HCT116 (cell line): ENCODE measurements around the gene LTBP4. TPM values are rescaled to one million over a fixed set of nuclear protein-coding genes. Genes with fewer than 3 reads are reported as not detected.

Experiments
- ATAC-seq: fragments of 200-7000 bp; cut with Tn5 transposase; 2 replicates; pipeline ENCODE4 v1.9.1; 2020; ENCODE audit warnings: mild to moderate bottlenecking, moderate library complexity
- BruUV-seq: library from RNA; stranded (reverse); fragments of 400-500 nt; replicated peaks from 2 replicates; lab custom pipeline; 2021; lab: Mats Ljungman, UMichigan
- CTCF ChIA-PET: fragments of 300-600 bp; sonication (Branson Sonifier 250); formaldehyde crosslinking; loops from one replicate; lab custom pipeline; 2021; ENCODE audit warnings: antibody characterized with exemption; lab: Charles Lee
- POLR2A ChIA-PET: fragments of 300-600, 350-600 bp; sonication (Branson Sonifier 250); formaldehyde crosslinking; loops from one replicate; lab custom pipeline; 2021; ENCODE audit warnings: antibody characterized with exemption; lab: Charles Lee
- RAD21 ChIA-PET, 2 experiments: fragments of 300-600 bp; sonication (Branson Sonifier 250); formaldehyde crosslinking; loops; one replicate each; lab custom pipeline; 2023; ENCODE audit warnings: low total read pairs in 2 of 2; ENCODE audit not compliant: uncharacterized antibody in 2 of 2, unreplicated experiment in 2 of 2, low non-redundant PET in 1 of 2; lab: Charles Lee
- DNase-seq: peaks from one replicate; pipeline ENCODE4 v3.0.0-alpha.2; 2010; ENCODE audit warnings: low read depth, low spot score
- H2AFZ ChIP-seq: fragments of 200-600 bp; shearing (Covaris generic), sonication (generic); 2 replicates; pipeline ENCODE4 v1.6.1; 2017; ENCODE audit warnings: low read depth, mixed run types, mixed read lengths, antibody characterized with exemption, low read length; ENCODE audit not compliant: poor library complexity, severe bottlenecking
- H3K27ac ChIP-seq: 2 replicates; pipeline ENCODE4 v1.5.1; 2012; ENCODE audit warnings: low read depth, low read length
- H3K27me3 ChIP-seq: fragments of 200-600 bp; sonication (generic); 2 replicates; pipeline ENCODE4 v1.6.1; 2016; ENCODE audit warnings: mixed run types, low read length, mixed read lengths; ENCODE audit not compliant: insufficient read depth
- H3K36me3 ChIP-seq, 2 experiments: fragments of 200-500 bp in 1 of 2; fragments of 200-600 bp in 1 of 2; sonication (Bioruptor generic) in 1 of 2; sonication (generic) in 1 of 2; 2 replicates each; pipeline versions ENCODE4 v1.5.1 to v1.6.1; 2014 to 2016; ENCODE audit warnings: low read length in 2 of 2, inconsistent platforms in 1 of 2, mixed read lengths in 1 of 2, mixed run types in 1 of 2; ENCODE audit not compliant: insufficient read depth in 2 of 2, control insufficient read depth in 1 of 2
- H3K4me1 ChIP-seq, 2 experiments: fragments of 200-600 bp in 1 of 2; sonication (generic) in 1 of 2; 2 replicates each; pipeline versions ENCODE4 v1.5.1 to v1.6.1; 2012 to 2017; ENCODE audit warnings: low read length in 2 of 2, inconsistent platforms in 1 of 2, mild to moderate bottlenecking in 1 of 2, mixed read lengths in 1 of 2, mixed run types in 1 of 2, moderate library complexity in 1 of 2; ENCODE audit not compliant: insufficient read depth in 2 of 2, control insufficient read depth in 1 of 2
- H3K4me2 ChIP-seq: fragments of 200-600 bp; sonication (generic); 2 replicates; pipeline ENCODE4 v1.6.1; 2017; ENCODE audit warnings: mixed run types, low read length, mixed read lengths
- H3K4me3 ChIP-seq, 2 experiments: fragments of 200-600 bp in 1 of 2; sonication (generic) in 1 of 2; replicated peaks in 1 of 2; 2 replicates each; pipeline ENCODE4 v1.5.1; 2011 to 2016; ENCODE audit warnings: low read length in 2 of 2, control low read depth in 1 of 2, low read depth in 1 of 2, mild to moderate bottlenecking in 1 of 2, mixed read lengths in 1 of 2, mixed run types in 1 of 2
- H3K79me2 ChIP-seq: fragments of 200-600 bp; sonication (generic); 2 replicates; pipeline ENCODE4 v1.6.1; 2017; ENCODE audit warnings: mild to moderate bottlenecking, mixed run types, low read length, moderate library complexity, mixed read lengths; ENCODE audit not compliant: insufficient read depth
- H3K9ac ChIP-seq: fragments of 200-600 bp; sonication (generic); 2 replicates; pipeline ENCODE4 v1.6.1; 2016; ENCODE audit warnings: low read length, mixed read lengths
- H3K9me2 ChIP-seq: fragments of 200-600 bp; sonication (generic), shearing (Covaris generic); 2 replicates; pipeline ENCODE4 v1.6.1; 2017; ENCODE audit warnings: mixed run types, mild to moderate bottlenecking, moderate library complexity; ENCODE audit not compliant: insufficient read depth
- H3K9me3 ChIP-seq, 2 experiments: fragments of 200-500 bp in 1 of 2; fragments of 200-600 bp in 1 of 2; sonication (Bioruptor generic) in 1 of 2; sonication (generic) in 1 of 2; 2 replicates each; pipeline ENCODE4 v1.6.1; 2014 to 2017; ENCODE audit warnings: low read length in 2 of 2, mixed read lengths in 2 of 2, inconsistent platforms in 1 of 2, low read depth in 1 of 2, mild to moderate bottlenecking in 1 of 2, mixed run types in 1 of 2, moderate library complexity in 1 of 2; ENCODE audit not compliant: control insufficient read depth in 1 of 2, insufficient read depth in 1 of 2
- H4K20me1 ChIP-seq: fragments of 200-600 bp; sonication (generic), shearing (Covaris generic); 2 replicates; pipeline ENCODE4 v1.6.1; 2017; ENCODE audit warnings: mixed run types, mild to moderate bottlenecking, moderate library complexity; ENCODE audit not compliant: insufficient read depth
- ATF3 ChIP-seq: IDR thresholded peaks from 2 replicates; pipeline ENCODE4 v1.6.1; 2012
- CEBPB ChIP-seq: IDR thresholded peaks from 2 replicates; pipeline ENCODE4 v1.6.1; 2012; ENCODE audit warnings: low read depth
- EGR1 ChIP-seq: IDR thresholded peaks from 2 replicates; pipeline ENCODE4 v1.6.1; 2012; ENCODE audit warnings: low read depth
- EZH2 ChIP-seq: fragments of 200-600 bp; sonication (generic); IDR thresholded peaks from 2 replicates; pipeline ENCODE4 v1.6.1; 2017; ENCODE audit warnings: antibody characterized with exemption, mixed run types
- EZH2phosphoT487 ChIP-seq: fragments of 200-600 bp; IDR thresholded peaks from 2 replicates; pipeline ENCODE4 v1.6.1; 2018; ENCODE audit warnings: antibody characterized with exemption, borderline replicate concordance
- FOSL1 ChIP-seq: IDR thresholded peaks from 2 replicates; pipeline ENCODE4 v1.6.1; 2012; ENCODE audit warnings: low read depth
- JUND ChIP-seq: IDR thresholded peaks from 2 replicates; pipeline ENCODE4 v1.6.1; 2012
- MAX ChIP-seq: IDR thresholded peaks from 2 replicates; pipeline ENCODE4 v1.6.1; 2012
- POLR2AphosphoS5 ChIP-seq: IDR thresholded peaks from 2 replicates; pipeline ENCODE4 v1.6.1; 2011; ENCODE audit warnings: mild to moderate bottlenecking, low read depth, low read length, moderate library complexity
- RAD21 ChIP-seq: IDR thresholded peaks from 2 replicates; pipeline ENCODE4 v1.6.1; 2012; ENCODE audit warnings: low read depth, mild to moderate bottlenecking
- SIN3A ChIP-seq: IDR thresholded peaks from 2 replicates; pipeline ENCODE4 v1.6.1; 2012; ENCODE audit warnings: low read depth
- SRF ChIP-seq: IDR thresholded peaks from 2 replicates; pipeline ENCODE4 v1.6.1; 2012; ENCODE audit warnings: low read depth
- YY1 ChIP-seq: IDR thresholded peaks from 2 replicates; pipeline ENCODE4 v1.6.1; 2011; ENCODE audit warnings: low read length, low read depth, moderate library complexity, mild to moderate bottlenecking; ENCODE audit not compliant: insufficient replicate concordance; ENCODE audit errors: extremely low read depth
- ZBTB33 ChIP-seq: IDR thresholded peaks from 2 replicates; pipeline ENCODE4 v1.6.1; 2011; ENCODE audit warnings: mild to moderate bottlenecking, low read length, moderate library complexity; ENCODE audit not compliant: insufficient replicate concordance; ENCODE audit errors: extremely low read depth
- intact Hi-C: fragments of 100-400 bp; cut with micrococcal nuclease; formaldehyde crosslinking; loops from 2 replicates; pipeline ENCODE4 v1.10.0; 2022
- total RNA-seq: library from RNA; stranded (reverse); gene quantifications from one replicate; pipeline ENCODE4 v1.2.1, GENCODE V29; 2021; ENCODE audit not compliant: unreplicated experiment
- TF ChIP-seq, protein P1 (sequence below): IDR thresholded peaks from 2 replicates; pipeline ENCODE4 v1.6.1; 2012; ENCODE audit warnings: low read depth
- TF ChIP-seq, protein P2 (sequence below), 3 experiments: fragments of 200-600 bp in 1 of 3; sonication (generic) in 1 of 3; IDR thresholded peaks in 2 of 3; conservative IDR thresholded peaks in 1 of 3; 2 replicates each; pipeline ENCODE4 v1.5.1; 2012 to 2017; ENCODE audit warnings: low read depth in 2 of 3, low read length in 2 of 3, antibody characterized with exemption in 1 of 3, borderline replicate concordance in 1 of 3, control low read depth in 1 of 3, mild to moderate bottlenecking in 1 of 3, mixed read lengths in 1 of 3, mixed run types in 1 of 3, moderate library complexity in 1 of 3; ENCODE audit not compliant: insufficient read depth in 1 of 3

The LTBP4 gene
- total RNA-seq, 1 experiment from 2014 or later, result 310 TPM

GRCh38 chr19:40661616-40662015 is 60.4 kb downstream of the LTBP4 start:
- Histone ChIP-seq H3K36me3 (no peaks in the 10 kb centered on the region), H3K9me3 (no peaks in the 10 kb centered on the region), H3K27ac (no peak overlapping the region), H3K27me3 (no peaks in the 10 kb centered on the region), H4K20me1 (no peaks in the 10 kb centered on the region), H3K4me3 (no peak overlapping the region), H3K4me2 (no peak overlapping the region), H3K4me1 (peaks cover 25 to 46% of the 10 kb centered on the region in 2 experiments), H3K9me2 (no peaks in the 10 kb centered on the region), H3K9ac (no peak overlapping the region), H3K79me2 (no peaks in the 10 kb centered on the region), H2AFZ (no peak overlapping the region)
- intact Hi-C loops, result loop anchor here (2.0 to 10.0 kb wide), 5 partner anchors 55 to 913 kb away; partner anchors contain the start of genes CEACAM21, COQ8B, HNRNPUL1 and ITPKC
- DNase-seq, result no peak
- no TSS peak for BruUV-seq
- TF ChIP-seq EZH2phosphoT487 (no peak), ATF3 (no peak), MAX (no peak), ZBTB33 (no peak), POLR2AphosphoS5 (no peak), EZH2 (no peak), RAD21 (no peak), SRF (no peak), FOSL1 (no peak), YY1 (no peak), JUND (no peak), SIN3A (no peak), EGR1 (no peak), CEBPB (no peak)
- TF ChIP-seq, protein P1, sequence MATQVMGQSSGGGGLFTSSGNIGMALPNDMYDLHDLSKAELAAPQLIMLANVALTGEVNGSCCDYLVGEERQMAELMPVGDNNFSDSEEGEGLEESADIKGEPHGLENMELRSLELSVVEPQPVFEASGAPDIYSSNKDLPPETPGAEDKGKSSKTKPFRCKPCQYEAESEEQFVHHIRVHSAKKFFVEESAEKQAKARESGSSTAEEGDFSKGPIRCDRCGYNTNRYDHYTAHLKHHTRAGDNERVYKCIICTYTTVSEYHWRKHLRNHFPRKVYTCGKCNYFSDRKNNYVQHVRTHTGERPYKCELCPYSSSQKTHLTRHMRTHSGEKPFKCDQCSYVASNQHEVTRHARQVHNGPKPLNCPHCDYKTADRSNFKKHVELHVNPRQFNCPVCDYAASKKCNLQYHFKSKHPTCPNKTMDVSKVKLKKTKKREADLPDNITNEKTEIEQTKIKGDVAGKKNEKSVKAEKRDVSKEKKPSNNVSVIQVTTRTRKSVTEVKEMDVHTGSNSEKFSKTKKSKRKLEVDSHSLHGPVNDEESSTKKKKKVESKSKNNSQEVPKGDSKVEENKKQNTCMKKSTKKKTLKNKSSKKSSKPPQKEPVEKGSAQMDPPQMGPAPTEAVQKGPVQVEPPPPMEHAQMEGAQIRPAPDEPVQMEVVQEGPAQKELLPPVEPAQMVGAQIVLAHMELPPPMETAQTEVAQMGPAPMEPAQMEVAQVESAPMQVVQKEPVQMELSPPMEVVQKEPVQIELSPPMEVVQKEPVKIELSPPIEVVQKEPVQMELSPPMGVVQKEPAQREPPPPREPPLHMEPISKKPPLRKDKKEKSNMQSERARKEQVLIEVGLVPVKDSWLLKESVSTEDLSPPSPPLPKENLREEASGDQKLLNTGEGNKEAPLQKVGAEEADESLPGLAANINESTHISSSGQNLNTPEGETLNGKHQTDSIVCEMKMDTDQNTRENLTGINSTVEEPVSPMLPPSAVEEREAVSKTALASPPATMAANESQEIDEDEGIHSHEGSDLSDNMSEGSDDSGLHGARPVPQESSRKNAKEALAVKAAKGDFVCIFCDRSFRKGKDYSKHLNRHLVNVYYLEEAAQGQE, result no peak
- TF ChIP-seq, protein P2, sequence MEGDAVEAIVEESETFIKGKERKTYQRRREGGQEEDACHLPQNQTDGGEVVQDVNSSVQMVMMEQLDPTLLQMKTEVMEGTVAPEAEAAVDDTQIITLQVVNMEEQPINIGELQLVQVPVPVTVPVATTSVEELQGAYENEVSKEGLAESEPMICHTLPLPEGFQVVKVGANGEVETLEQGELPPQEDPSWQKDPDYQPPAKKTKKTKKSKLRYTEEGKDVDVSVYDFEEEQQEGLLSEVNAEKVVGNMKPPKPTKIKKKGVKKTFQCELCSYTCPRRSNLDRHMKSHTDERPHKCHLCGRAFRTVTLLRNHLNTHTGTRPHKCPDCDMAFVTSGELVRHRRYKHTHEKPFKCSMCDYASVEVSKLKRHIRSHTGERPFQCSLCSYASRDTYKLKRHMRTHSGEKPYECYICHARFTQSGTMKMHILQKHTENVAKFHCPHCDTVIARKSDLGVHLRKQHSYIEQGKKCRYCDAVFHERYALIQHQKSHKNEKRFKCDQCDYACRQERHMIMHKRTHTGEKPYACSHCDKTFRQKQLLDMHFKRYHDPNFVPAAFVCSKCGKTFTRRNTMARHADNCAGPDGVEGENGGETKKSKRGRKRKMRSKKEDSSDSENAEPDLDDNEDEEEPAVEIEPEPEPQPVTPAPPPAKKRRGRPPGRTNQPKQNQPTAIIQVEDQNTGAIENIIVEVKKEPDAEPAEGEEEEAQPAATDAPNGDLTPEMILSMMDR (IDR thresholded peaks at IDR 0.05 in 2 of 3, conservative IDR thresholded peaks at IDR 0.05 in 1 of 3; ENCODE audit: borderline replicate concordance in 1 of 3, insufficient read depth in 1 of 3, low read depth in 2 of 3, low read length in 2 of 3), result no peak
- CTCF ChIA-PET, result interaction anchor here (2.2 to 2.8 kb wide), 3 partner anchors 146 to 483 kb away, joined by 14 to 25 read pairs (median 23); no protein-coding TSS in a partner anchor
- no peak for ATAC-seq
- RAD21 ChIA-PET, result interaction anchor here (0.6 kb wide), 2 partner anchors 41 to 108 kb away, joined by 4 to 8 read pairs; no protein-coding TSS in a partner anchor
- POLR2A ChIA-PET, result no interaction called here
